GM12892 (cell line): ENCODE data around the gene ABCC2.

Experiments
- POLR2A ChIP-seq: IDR thresholded peaks from 2 replicates; pipeline ENCODE4 v1.6.1; 2011; ENCODE audit warnings: low read depth, low read length, control low read depth
- POLR2AphosphoS5 ChIP-seq: IDR thresholded peaks from 2 replicates; pipeline ENCODE4 v1.6.1; 2011; ENCODE audit warnings: low read depth, low read length, control low read depth
- TAF1 ChIP-seq: IDR thresholded peaks from 2 replicates; pipeline ENCODE4 v1.6.1; 2011; ENCODE audit warnings: low read depth, mild to moderate bottlenecking, control low read depth, low read length, borderline replicate concordance

- TF ChIP-seq POLR2A (no peak), POLR2AphosphoS5 (no peak), TAF1 (no peak)
Measured at GRCh38 chr10:99827936-99828335, 45.5 kb downstream of the ABCC2 start.
